GM12892 (cell line): ENCODE data around the gene PDGFB.

Experiments used
- POLR2A ChIP-seq: IDR thresholded peaks from 2 replicates; pipeline ENCODE4 v1.6.1; 2011; ENCODE audit warnings: low read depth, low read length, control low read depth
- POLR2AphosphoS5 ChIP-seq: IDR thresholded peaks from 2 replicates; pipeline ENCODE4 v1.6.1; 2011; ENCODE audit warnings: low read depth, low read length, control low read depth

DNA sequence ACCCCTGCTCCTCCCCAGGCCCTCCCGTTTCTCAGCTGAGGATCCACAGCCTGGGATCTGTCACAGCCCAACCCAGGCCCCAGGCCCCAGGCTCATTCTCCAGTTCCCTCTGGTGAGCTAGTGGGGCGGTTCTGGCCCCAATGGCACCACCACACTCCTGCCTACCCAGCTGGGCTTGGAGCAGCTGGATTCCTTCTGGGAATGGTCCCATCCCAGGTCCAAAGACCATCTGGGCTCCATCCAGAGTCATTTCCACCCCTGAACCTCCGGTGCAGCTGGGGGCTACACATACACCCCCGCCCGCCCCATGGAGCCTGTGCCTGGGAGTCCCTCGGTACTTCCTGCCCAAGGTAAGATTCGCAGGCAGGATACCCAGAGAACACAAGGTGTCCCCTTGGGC lies 35.5 kb upstream of the PDGFB start:
- TF ChIP-seq POLR2AphosphoS5, result no peak
- no peak for TF ChIP-seq POLR2A
